Naive thymus-derived CD8-positive, alpha-beta T cell (primary cell): ENCODE measurements around the gene PFKL. TPM values are rescaled to one million over a fixed set of nuclear protein-coding genes. Genes with fewer than 3 reads are reported as not detected.
A peak's percentile ranks its signal among the peaks of the same experiment; 100 is the strongest.

Experiments used
- ATAC-seq, 2 donors: fragments of 150-1000 bp; cut with Tn5 transposase in 1 of 2; sonication (Bioruptor Pico), chemical (Tn5 transposase) in 1 of 2; 1 replicate in 1 of 2; 2 replicates in 1 of 2; pipeline ENCODE4 v1.10.0; 2021; ENCODE audit warnings: mild to moderate bottlenecking in 2 of 2, moderate library complexity in 2 of 2
- POLR2A ChIA-PET: fragments of 350-600 bp; sonication (Branson Sonifier 250); formaldehyde crosslinking; loops from one replicate; lab custom pipeline; 2021; ENCODE audit warnings: antibody characterized with exemption; lab: Charles Lee
- DNase-seq, 10 donors: peaks; one replicate each; pipeline versions ENCODE4 v3.0.0 to v3.0.0-alpha.2; 2020 to 2022
- H3K27ac Mint-ChIP-seq, 10 donors: one replicate each; pipeline ENCODE4 v1.8.0; 2020 to 2022; ENCODE audit warnings: mild to moderate bottlenecking in 10 of 10, mixed read lengths in 10 of 10, moderate library complexity in 4 of 10, inconsistent platforms in 1 of 10
- H3K27me3 Mint-ChIP-seq, 5 donors: one replicate each; pipeline ENCODE4 v1.8.0; 2021 to 2022; ENCODE audit warnings: mixed read lengths in 5 of 5
- H3K36me3 Mint-ChIP-seq, 3 donors: one replicate each; pipeline ENCODE4 v1.8.0; 2020 to 2022; ENCODE audit warnings: mixed read lengths in 3 of 3, mild to moderate bottlenecking in 2 of 3, inconsistent platforms in 1 of 3
- H3K4me1 Mint-ChIP-seq, 4 donors: one replicate each; pipeline ENCODE4 v1.8.0; 2021 to 2022; ENCODE audit warnings: mixed read lengths in 4 of 4
- H3K4me3 Mint-ChIP-seq, 10 donors: one replicate each; pipeline ENCODE4 v1.8.0; 2020 to 2022; ENCODE audit warnings: mild to moderate bottlenecking in 10 of 10, mixed read lengths in 10 of 10, moderate library complexity in 6 of 10, inconsistent platforms in 1 of 10
- H3K9me3 Mint-ChIP-seq, 9 donors: one replicate each; pipeline ENCODE4 v1.8.0; 2020 to 2022; ENCODE audit warnings: mixed read lengths in 9 of 9, mild to moderate bottlenecking in 3 of 9, inconsistent platforms in 1 of 9, moderate library complexity in 1 of 9
- polyA plus RNA-seq, 3 donors: library from polyadenylated mRNA; unstranded; fragments of 300-500 nt; fragmentation: Illumina TruSeq; gene quantifications; one replicate each; pipeline ENCODE4 v1.2.3, GENCODE V29; 2021
- total RNA-seq, 8 experiments: library from RNA in 2 of 8; stranded (reverse) in 2 of 8; gene quantifications; one replicate each; pipeline ENCODE4 v1.2.3 and lab custom pipeline; 2021 to 2026

The PFKL gene
- total RNA-seq (100 to 1,000 TPM; 115 to 125 TPM), polyA plus RNA-seq (10 to 100 TPM; 63.2 to 79.5 (median 63.9) TPM), total RNA-seq (lab: John Stamatoyannopoulos, UW) (117 to 266 (median 156) reads per million in 6 experiments)

GRCh38 chr21:44299458-44300261 lies at the start of gene PFKL:
PFKL (plus strand) TSS chr21:44300053; CDS start chr21:44300106, 53 bp downstream.
- Mint-ChIP-seq H3K27me3 (no peaks in the 10 kb centered on the region), H3K9me3 (no peaks in the 10 kb centered on the region), H3K27ac (peak within 1 kb of the TSS in 9 of 10 donors; percentile 89 to 97 (median 94)), H3K36me3 (no peaks in the 10 kb centered on the region), H3K4me1 (peaks cover 24 to 70% (median 66%) of the 10 kb centered on the region in 4 donors), H3K4me3 (peak within 1 kb of the TSS; percentile 82 to 96 (median 90))
- ATAC-seq (peak; percentile 47 to 67), DNase-seq (peak in 9 of 10 donors; percentile 21 to 66 (median 48))
- POLR2A ChIA-PET: interaction anchor here (1.6 kb wide), 1 partner anchor 16 kb away, joined by 3 read pairs; no protein-coding TSS in a partner anchor

GRCh38 chr21:44253832-44254710 lies 45.8 kb upstream of the PFKL start:
- POLR2A ChIA-PET: no interaction called here

GRCh38 chr21:44255511-44255981 lies 44.3 kb upstream of the PFKL start:
- no peaks in the 10 kb centered on the region for H3K36me3 Mint-ChIP-seq
- H3K4me1 Mint-ChIP-seq: peaks cover 0 to 1% (median 0%) of the 10 kb centered on the region in 4 donors
- ATAC-seq (no peak), DNase-seq (no peak)
- POLR2A ChIA-PET: no interaction called here
- H3K4me3 Mint-ChIP-seq: no peak overlapping the region
- H3K27me3 Mint-ChIP-seq: peaks cover 0 to 3% (median 0%) of the 10 kb centered on the region in 5 donors
- no peak overlapping the region for H3K27ac Mint-ChIP-seq
- peaks cover 0 to 1% (median 0%) of the 10 kb centered on the region in 9 donors for H3K9me3 Mint-ChIP-seq

More at GRCh38 chr21:44253832-44254710, 45.8 kb upstream of the PFKL start:
- Mint-ChIP-seq H3K4me3 (no peak overlapping the region), H3K27ac (peak overlapping the region in 1 of 10 donors; percentile 69), H3K27me3 (peaks cover 0 to 3% (median 0%) of the 10 kb centered on the region in 5 donors), H3K9me3 (peaks cover 0 to 1% (median 0%) of the 10 kb centered on the region in 9 donors), H3K36me3 (no peaks in the 10 kb centered on the region), H3K4me1 (no peaks in the 10 kb centered on the region)
- no peak for DNase-seq
- ATAC-seq: no peak

GRCh38 chr21:44258056-44258725 lies 41.7 kb upstream of the PFKL start:
- peaks cover 0 to 1% (median 0%) of the 10 kb centered on the region in 4 donors for H3K4me1 Mint-ChIP-seq
- no peak overlapping the region for H3K4me3 Mint-ChIP-seq

GRCh38 chr21:44259082-44259705 lies 40.7 kb upstream of the PFKL start:
- Mint-ChIP-seq H3K27ac (peak overlapping the region in 3 of 10 donors; percentile 47 to 71 (median 56)), H3K4me3 (no peak overlapping the region), H3K4me1 (peaks cover 0 to 1% (median 0%) of the 10 kb centered on the region in 4 donors), H3K36me3 (no peaks in the 10 kb centered on the region), H3K9me3 (peaks cover 0 to 1% (median 0%) of the 10 kb centered on the region in 9 donors), H3K27me3 (peaks cover 0 to 3% (median 0%) of the 10 kb centered on the region in 5 donors)
- no peak for ATAC-seq
- no peak for DNase-seq
- POLR2A ChIA-PET: no interaction called here

More at GRCh38 chr21:44258056-44258725, 41.7 kb upstream of the PFKL start:
- no peaks in the 10 kb centered on the region for H3K36me3 Mint-ChIP-seq
- POLR2A ChIA-PET: no interaction called here
- H3K27me3 Mint-ChIP-seq: peaks cover 0 to 3% (median 0%) of the 10 kb centered on the region in 5 donors
- DNase-seq (no peak), ATAC-seq (no peak)
- H3K9me3 Mint-ChIP-seq: peaks cover 0 to 1% (median 0%) of the 10 kb centered on the region in 9 donors
- no peak overlapping the region for H3K27ac Mint-ChIP-seq

- no peaks in the 10 kb centered on the region for H3K36me3 Mint-ChIP-seq
- peaks cover 0 to 2% (median 0%) of the 10 kb centered on the region in 5 donors for H3K27me3 Mint-ChIP-seq
- DNase-seq: no peak
- POLR2A ChIA-PET: no interaction called here
- peaks cover 0 to 1% (median 0%) of the 10 kb centered on the region in 9 donors for H3K9me3 Mint-ChIP-seq
- no peak for ATAC-seq
- peaks cover 0 to 1% (median 0%) of the 10 kb centered on the region in 4 donors for H3K4me1 Mint-ChIP-seq
- no peak overlapping the region for H3K27ac Mint-ChIP-seq
- no peak overlapping the region for H3K4me3 Mint-ChIP-seq
Measured at GRCh38 chr21:44260066-44260465, 39.8 kb upstream of the PFKL start.

GRCh38 chr21:44260791-44261631 lies 38.8 kb upstream of the PFKL start:
- DNase-seq: no peak
- Mint-ChIP-seq H3K4me3 (no peak overlapping the region), H3K4me1 (peaks cover 0 to 1% (median 0%) of the 10 kb centered on the region in 4 donors), H3K9me3 (peaks cover 0 to 1% (median 0%) of the 10 kb centered on the region in 9 donors), H3K27ac (peak overlapping the region in 1 of 10 donors; percentile 43), H3K36me3 (no peaks in the 10 kb centered on the region), H3K27me3 (no peaks in the 10 kb centered on the region)
- no peak for ATAC-seq
- POLR2A ChIA-PET: no interaction called here

GRCh38 chr21:44261675-44262295 lies 38.1 kb upstream of the PFKL start, which contains the start of gene DNMT3L:
DNMT3L (minus strand) TSS chr21:44261897; CDS start chr21:44261259, 638 bp downstream.
- no peak within 1 kb of the TSS for H3K4me3 Mint-ChIP-seq
- no peaks in the 10 kb centered on the region for H3K27me3 Mint-ChIP-seq
- POLR2A ChIA-PET: no interaction called here
- H3K27ac Mint-ChIP-seq: peak within 1 kb of the TSS in 1 of 10 donors; percentile 43
- DNase-seq: no peak
- peaks cover 0 to 1% (median 0%) of the 10 kb centered on the region in 9 donors for H3K9me3 Mint-ChIP-seq
- peaks cover 0 to 1% (median 0%) of the 10 kb centered on the region in 4 donors for H3K4me1 Mint-ChIP-seq
- no peaks in the 10 kb centered on the region for H3K36me3 Mint-ChIP-seq
- no peak for ATAC-seq

GRCh38 chr21:44262338-44263056 lies 37.4 kb upstream of the PFKL start:
- ATAC-seq (no peak), DNase-seq (no peak)
- Mint-ChIP-seq H3K36me3 (no peaks in the 10 kb centered on the region), H3K4me1 (peaks cover 0 to 1% (median 0%) of the 10 kb centered on the region in 4 donors), H3K27me3 (no peaks in the 10 kb centered on the region), H3K4me3 (no peak overlapping the region), H3K27ac (no peak overlapping the region), H3K9me3 (peaks cover 0 to 1% (median 0%) of the 10 kb centered on the region in 9 donors)
- POLR2A ChIA-PET: no interaction called here

- DNase-seq (no peak), ATAC-seq (no peak)
- Mint-ChIP-seq H3K27ac (no peak overlapping the region), H3K4me3 (no peak overlapping the region), H3K27me3 (no peaks in the 10 kb centered on the region), H3K4me1 (peaks cover 0 to 1% (median 0%) of the 10 kb centered on the region in 4 donors), H3K9me3 (peaks cover 0 to 1% (median 0%) of the 10 kb centered on the region in 9 donors), H3K36me3 (no peaks in the 10 kb centered on the region)
- POLR2A ChIA-PET: no interaction called here
Measured at GRCh38 chr21:44263221-44263760, 36.6 kb upstream of the PFKL start.
